HG03575 (cell line): ENCODE results near the gene NAPB.

Experiments used
- ATAC-seq: cut with Tn5 transposase; IDR thresholded peaks from one replicate; pipeline ENCODE4 v1.9.1; 2021; ENCODE audit not compliant: unreplicated experiment, insufficient number of reproducible peaks, low FRiP score; ENCODE audit errors: extremely low read depth

The NAPB gene

GRCh38 chr20:23379772-23380171, 41.5 kb downstream of the NAPB start:
- ATAC-seq = no peak

GRCh38 chr20:23375827-23376226, 45.5 kb downstream of the NAPB start:
- no peak for ATAC-seq

- ATAC-seq = no peak
These were observed 46.8 kb downstream of the NAPB start for GRCh38 chr20:23374441-23374840.

GRCh38 chr20:23371496-23371895, 49.8 kb downstream of the NAPB start:
- no peak for ATAC-seq

GRCh38 chr20:23370873-23371272, 50.4 kb downstream of the NAPB start:
- ATAC-seq = no peak

- ATAC-seq = no peak
These were observed 51.0 kb downstream of the NAPB start for GRCh38 chr20:23370274-23370673.

GRCh38 chr20:23369072-23369823, 52.0 kb downstream of the NAPB start:
- no peak for ATAC-seq

GRCh38 chr20:23368316-23369071, 52.8 kb downstream of the NAPB start:
- no peak for ATAC-seq

- no peak for ATAC-seq
These were observed 53.5 kb downstream of the NAPB start for GRCh38 chr20:23367770-23368169.

GRCh38 chr20:23366384-23366783, 54.9 kb downstream of the NAPB start:
- no peak for ATAC-seq

GRCh38 chr20:23365390-23366165, 55.7 kb downstream of the NAPB start:
- no peak for ATAC-seq

GRCh38 chr20:23363257-23363649, 58.0 kb downstream of the NAPB start:
- no peak for ATAC-seq

- no peak for ATAC-seq
These were observed 58.7 kb downstream of the NAPB start for GRCh38 chr20:23362392-23363256.

GRCh38 chr20:23361476-23362391, 59.6 kb downstream of the NAPB start, which contains the start of gene GZF1:
Gene GZF1 (plus strand): TSS chr20:23362182. CDS start chr20:23364384, 2,202 bp downstream.
- ATAC-seq = peak; percentile 32

GRCh38 chr20:23361119-23361475, 60.2 kb downstream of the NAPB start:
- no peak for ATAC-seq

- ATAC-seq = no peak
These were observed 60.8 kb downstream of the NAPB start for GRCh38 chr20:23360531-23360930.

GRCh38 chr20:23358923-23359593, 62.2 kb downstream of the NAPB start:
- no peak for ATAC-seq
